PC-9 (cell line): Measurements from ENCODE around the gene BAX. TPM values are rescaled to one million over a fixed set of nuclear protein-coding genes. Genes with fewer than 3 reads are reported as not detected.

ENCODE experiments used
- BruUV-seq: library from RNA; stranded (reverse); fragments of 400-500 nt; replicated peaks from 2 replicates; lab custom pipeline; 2021; lab: Mats Ljungman, UMichigan
- CTCF ChIA-PET: fragments of 300-600 bp; sonication (Branson Sonifier 250); formaldehyde crosslinking; loops from one replicate; lab custom pipeline; 2022; ENCODE audit warnings: antibody characterized with exemption; lab: Charles Lee
- POLR2A ChIA-PET: fragments of 300-600 bp; sonication (Branson Sonifier 250); formaldehyde crosslinking; loops from one replicate; lab custom pipeline; 2022; ENCODE audit warnings: antibody characterized with exemption; ENCODE audit not compliant: unreplicated experiment; lab: Charles Lee
- DNase-seq, 2 experiments: peaks; one replicate each; pipeline versions ENCODE4 v3.0.0 to v3.0.0-alpha.2; 2015 to 2022; ENCODE audit warnings: mixed read lengths in 1 of 2
- H2AFZ ChIP-seq: fragments of 200-600 bp; sonication (generic); 2 replicates; pipeline ENCODE4 v1.8.1; 2017; ENCODE audit warnings: antibody characterized with exemption
- H3F3A ChIP-seq: fragments of 200-600 bp; sonication (generic); 2 replicates; pipeline ENCODE4 v1.8.1; 2017; ENCODE audit warnings: antibody characterized with exemption, mild to moderate bottlenecking, low read depth; ENCODE audit not compliant: insufficient read depth
- H3K27ac ChIP-seq: fragments of 200-600 bp; sonication (generic); 2 replicates; pipeline ENCODE4 v1.6.1; 2016; ENCODE audit warnings: mixed run types
- H3K27me3 ChIP-seq: fragments of 200-600 bp; sonication (generic); 2 replicates; pipeline ENCODE4 v1.6.1; 2016; ENCODE audit warnings: low read depth, mixed run types; ENCODE audit not compliant: insufficient read depth
- H3K36me3 ChIP-seq: fragments of 200-600 bp; sonication (generic); 2 replicates; pipeline ENCODE4 v1.6.1; 2016; ENCODE audit warnings: low read depth, mixed run types
- H3K4me1 ChIP-seq: fragments of 200-600 bp; sonication (generic); replicated peaks from 2 replicates; pipeline ENCODE4 v1.6.1; 2016; ENCODE audit warnings: mixed run types; ENCODE audit not compliant: insufficient read depth
- H3K4me2 ChIP-seq: fragments of 200-600 bp; sonication (generic); 2 replicates; pipeline ENCODE4 v1.6.1; 2017; ENCODE audit warnings: mixed run types
- H3K4me3 ChIP-seq: fragments of 200-600 bp; sonication (generic); 2 replicates; pipeline ENCODE4 v1.6.1; 2016; ENCODE audit warnings: mixed run types
- H3K79me2 ChIP-seq: fragments of 200-600 bp; sonication (generic); 2 replicates; pipeline ENCODE4 v1.6.1; 2017; ENCODE audit warnings: low read depth, mixed run types
- H3K9me2 ChIP-seq: fragments of 200-600 bp; sonication (generic); 2 replicates; pipeline ENCODE4 v1.8.1; 2017; ENCODE audit warnings: mild to moderate bottlenecking; ENCODE audit not compliant: insufficient read depth
- H3K9me3 ChIP-seq: fragments of 200-600 bp; sonication (generic); 2 replicates; pipeline ENCODE4 v1.8.1; 2016; ENCODE audit warnings: low read depth; ENCODE audit not compliant: insufficient read depth
- H4K20me1 ChIP-seq: fragments of 200-600 bp; sonication (generic); 2 replicates; pipeline ENCODE4 v1.8.1; 2017; ENCODE audit not compliant: insufficient read depth
- EZH2 ChIP-seq: fragments of 200-600 bp; sonication (generic); IDR thresholded peaks from 2 replicates; pipeline ENCODE4 v1.8.0; 2017; ENCODE audit warnings: antibody characterized with exemption, low read depth
- intact Hi-C: fragments of 100-400 bp; cut with micrococcal nuclease; formaldehyde crosslinking; loops from one replicate; pipeline ENCODE4 v1.10.0; 2022; ENCODE audit not compliant: unreplicated experiment
- total RNA-seq: library from RNA; stranded (reverse); gene quantifications from 2 replicates; pipeline ENCODE4 v1.2.3, GENCODE V29; 2021
- TF ChIP-seq, protein P1 (sequence below): fragments of 200-600 bp; sonication (generic); conservative IDR thresholded peaks from 2 replicates; pipeline ENCODE4 v1.6.1; 2017; ENCODE audit warnings: mixed run types, antibody characterized with exemption, mild to moderate bottlenecking, moderate library complexity

Gene BAX
- total RNA-seq, 1 experiment from 2014 or later = 140 TPM

DNA sequence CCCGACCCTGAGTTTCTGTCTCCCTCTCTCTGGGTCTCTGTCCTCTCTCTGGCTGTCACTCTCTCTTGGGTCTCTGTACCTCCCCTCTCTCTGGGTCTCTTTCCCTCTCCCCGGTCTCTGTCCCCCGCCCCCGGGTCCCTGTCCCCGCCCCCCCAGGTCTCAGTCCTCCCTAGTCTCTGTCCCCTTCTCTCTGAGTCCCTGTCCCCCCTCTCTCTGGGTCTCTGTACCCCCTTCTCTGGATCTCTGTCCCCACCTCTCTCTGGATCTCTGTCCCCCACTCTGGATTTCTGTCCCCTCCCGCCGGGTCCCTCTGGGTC lies 8.1 kb downstream of the BAX start:
- Histone ChIP-seq H3K4me1 (peaks cover 38% of the 10 kb centered on the region), H2AFZ (no peak overlapping the region), H3K9me2 (no peaks in the 10 kb centered on the region), H3K36me3 (peaks cover 20% of the 10 kb centered on the region), H3K9me3 (no peaks in the 10 kb centered on the region), H3K79me2 (peaks cover 33% of the 10 kb centered on the region), H3K27ac (peak overlapping the region; percentile 95), H3K27me3 (no peaks in the 10 kb centered on the region), H3K4me2 (peak overlapping the region; percentile 96), H3K4me3 (peak overlapping the region; percentile 84; the same call in 1 of the 2 replicates), H4K20me1 (peaks cover 22% of the 10 kb centered on the region), H3F3A (peaks cover 78% of the 10 kb centered on the region)
- ChIA-PET CTCF (no interaction called here), POLR2A (interaction anchor here (0.5 to 1.0 kb wide), 6 partner anchors 29 to 120 kb away, joined by 3 to 12 read pairs (median 4); partner anchors contain the start of genes DHDH, GYS1 and RUVBL2)
- no TSS peak for BruUV-seq
- TF ChIP-seq, protein P1, sequence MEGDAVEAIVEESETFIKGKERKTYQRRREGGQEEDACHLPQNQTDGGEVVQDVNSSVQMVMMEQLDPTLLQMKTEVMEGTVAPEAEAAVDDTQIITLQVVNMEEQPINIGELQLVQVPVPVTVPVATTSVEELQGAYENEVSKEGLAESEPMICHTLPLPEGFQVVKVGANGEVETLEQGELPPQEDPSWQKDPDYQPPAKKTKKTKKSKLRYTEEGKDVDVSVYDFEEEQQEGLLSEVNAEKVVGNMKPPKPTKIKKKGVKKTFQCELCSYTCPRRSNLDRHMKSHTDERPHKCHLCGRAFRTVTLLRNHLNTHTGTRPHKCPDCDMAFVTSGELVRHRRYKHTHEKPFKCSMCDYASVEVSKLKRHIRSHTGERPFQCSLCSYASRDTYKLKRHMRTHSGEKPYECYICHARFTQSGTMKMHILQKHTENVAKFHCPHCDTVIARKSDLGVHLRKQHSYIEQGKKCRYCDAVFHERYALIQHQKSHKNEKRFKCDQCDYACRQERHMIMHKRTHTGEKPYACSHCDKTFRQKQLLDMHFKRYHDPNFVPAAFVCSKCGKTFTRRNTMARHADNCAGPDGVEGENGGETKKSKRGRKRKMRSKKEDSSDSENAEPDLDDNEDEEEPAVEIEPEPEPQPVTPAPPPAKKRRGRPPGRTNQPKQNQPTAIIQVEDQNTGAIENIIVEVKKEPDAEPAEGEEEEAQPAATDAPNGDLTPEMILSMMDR = no peak
- no peak for TF ChIP-seq EZH2
- DNase-seq = no peak
- intact Hi-C loops = loop anchor here (1.0 to 10.0 kb wide), 3 partner anchors 88 to 478 kb away; partner anchors contain the start of gene HSD17B14

GRCh38 chr19:48963371-48964204 lies 8.9 kb downstream of the BAX start:
- no TSS peak for BruUV-seq
- Histone ChIP-seq H3K36me3 (peaks cover 18% of the 10 kb centered on the region), H3K9me2 (no peaks in the 10 kb centered on the region), H3K9me3 (no peaks in the 10 kb centered on the region), H3K4me3 (peak overlapping the region; percentile 84), H4K20me1 (peaks cover 22% of the 10 kb centered on the region), H3F3A (peaks cover 78% of the 10 kb centered on the region), H3K4me1 (peaks cover 39% of the 10 kb centered on the region), H3K79me2 (peaks cover 33% of the 10 kb centered on the region), H3K27me3 (no peaks in the 10 kb centered on the region), H2AFZ (no peak overlapping the region), H3K27ac (peak overlapping the region; percentile 95), H3K4me2 (peak overlapping the region; percentile 96)
- peak; percentile 69 to 87 for DNase-seq
- TF ChIP-seq, protein P1 = no peak
- no peak for TF ChIP-seq EZH2
- intact Hi-C loops = loop anchor here (2.0 to 10.0 kb wide), 3 partner anchors 29 to 479 kb away; partner anchors contain the start of genes GYS1, HSD17B14 and RUVBL2
- CTCF ChIA-PET = interaction anchor here (0.6 to 0.7 kb wide), 2 partner anchors 45 to 124 kb away, joined by 3 read pairs; no protein-coding TSS in a partner anchor
- POLR2A ChIA-PET = interaction anchor here (0.5 to 0.7 kb wide), 9 partner anchors 30 to 479 kb away, joined by 3 to 9 read pairs (median 4); partner anchors contain the start of gene RUVBL2

GRCh38 chr19:48964205-48965039 lies 9.7 kb downstream of the BAX start:
- Histone ChIP-seq H3K27ac (peak overlapping the region; percentile 95), H4K20me1 (peaks cover 22% of the 10 kb centered on the region), H3K4me3 (peak overlapping the region; percentile 84), H3K9me2 (no peaks in the 10 kb centered on the region), H2AFZ (no peak overlapping the region), H3K27me3 (no peaks in the 10 kb centered on the region), H3F3A (peaks cover 77% of the 10 kb centered on the region), H3K4me2 (peak overlapping the region; percentile 96), H3K9me3 (no peaks in the 10 kb centered on the region), H3K4me1 (peaks cover 39% of the 10 kb centered on the region), H3K79me2 (peaks cover 33% of the 10 kb centered on the region), H3K36me3 (peaks cover 18% of the 10 kb centered on the region)
- CTCF ChIA-PET = interaction anchor here (0.6 to 0.7 kb wide), 2 partner anchors 46 to 125 kb away, joined by 3 read pairs; no protein-coding TSS in a partner anchor
- POLR2A ChIA-PET = interaction anchor here (0.5 to 0.7 kb wide), 9 partner anchors 15 to 354 kb away, joined by 3 to 7 read pairs (median 3); partner anchors contain the start of genes GYS1 and RUVBL2
- intact Hi-C loops = loop anchor here (2.0 to 10.0 kb wide), 3 partner anchors 28 to 480 kb away; partner anchors contain the start of genes CA11, GYS1 and RUVBL2
- TF ChIP-seq EZH2 = no peak
- TF ChIP-seq, protein P1 = no peak
- DNase-seq = peak in 1 of 2 experiments; percentile 42
- BruUV-seq = TSS peak; percentile 79
